Measurements from ENCODE around the gene GPX3.

The GPX3 gene

GRCh38 chr5:151056379-151057325 lies 36.3 kb downstream of the GPX3 start:
- 0 out of 2 replicates have a peak, but pooled peaks cover 2% of the 10 kb centered on the region for H3K36me3 ChIP-seq (ENCODE audit: control insufficient read depth, insufficient read depth, low read length)
- H3K9me3 ChIP-seq (ENCODE audit: control insufficient read depth, insufficient read depth, low read length) = no peaks in the 10 kb centered on the region
- no peaks in the 10 kb centered on the region for H3K4me1 ChIP-seq (ENCODE audit: control insufficient read depth, insufficient read depth, low read length)
- WGBS (ENCODE audit: insufficient coverage, insufficient read length) = 100% methylated on average over 1 of the region's 25 CpGs
- H3K27ac ChIP-seq (ENCODE audit: low read length) = no peak overlapping the region
- H3K4me3 ChIP-seq (ENCODE audit: low read length) = no peak overlapping the region
- no peaks in the 10 kb centered on the region for H3K27me3 ChIP-seq (ENCODE audit: control insufficient read depth, insufficient read depth, low read length)
- DNase-seq (ENCODE audit: low read depth, low spot score) = no peak

DNA sequence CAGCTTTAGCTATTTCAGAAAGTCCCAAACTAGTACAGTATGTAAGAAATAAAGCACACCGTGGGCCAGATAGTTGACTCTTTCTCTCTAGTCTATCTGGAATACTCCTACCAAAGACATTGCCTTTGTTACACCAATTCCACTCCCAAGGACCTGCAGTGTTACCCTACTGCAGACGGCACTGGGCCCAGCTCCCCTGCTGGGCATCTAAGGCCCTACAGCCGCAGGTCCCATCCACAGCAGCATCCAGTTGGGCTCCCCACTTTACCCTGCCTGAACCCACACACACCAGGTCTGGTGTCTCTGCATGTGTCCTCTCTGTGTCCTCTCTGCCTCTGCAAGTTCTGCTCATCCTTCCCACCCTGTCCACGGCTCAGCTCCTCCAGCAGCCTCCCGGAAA lies 37.9 kb downstream of the GPX3 start:
- no CpG with 5 or more reads among the region's 5 CpGs for WGBS (ENCODE audit: insufficient coverage, insufficient read length)
- H3K36me3 ChIP-seq (ENCODE audit: control insufficient read depth, insufficient read depth, low read length) = 0 out of 2 replicates have a peak, but pooled peaks cover 2% of the 10 kb centered on the region
- no peak for DNase-seq (ENCODE audit: low read depth, low spot score)
- H3K4me3 ChIP-seq (ENCODE audit: low read length) = no peak overlapping the region
- H3K27ac ChIP-seq (ENCODE audit: low read length) = no peak overlapping the region
- no peaks in the 10 kb centered on the region for H3K27me3 ChIP-seq (ENCODE audit: control insufficient read depth, insufficient read depth, low read length)
- no peaks in the 10 kb centered on the region for H3K9me3 ChIP-seq (ENCODE audit: control insufficient read depth, insufficient read depth, low read length)
- H3K4me1 ChIP-seq (ENCODE audit: control insufficient read depth, insufficient read depth, low read length) = no peaks in the 10 kb centered on the region

DNA sequence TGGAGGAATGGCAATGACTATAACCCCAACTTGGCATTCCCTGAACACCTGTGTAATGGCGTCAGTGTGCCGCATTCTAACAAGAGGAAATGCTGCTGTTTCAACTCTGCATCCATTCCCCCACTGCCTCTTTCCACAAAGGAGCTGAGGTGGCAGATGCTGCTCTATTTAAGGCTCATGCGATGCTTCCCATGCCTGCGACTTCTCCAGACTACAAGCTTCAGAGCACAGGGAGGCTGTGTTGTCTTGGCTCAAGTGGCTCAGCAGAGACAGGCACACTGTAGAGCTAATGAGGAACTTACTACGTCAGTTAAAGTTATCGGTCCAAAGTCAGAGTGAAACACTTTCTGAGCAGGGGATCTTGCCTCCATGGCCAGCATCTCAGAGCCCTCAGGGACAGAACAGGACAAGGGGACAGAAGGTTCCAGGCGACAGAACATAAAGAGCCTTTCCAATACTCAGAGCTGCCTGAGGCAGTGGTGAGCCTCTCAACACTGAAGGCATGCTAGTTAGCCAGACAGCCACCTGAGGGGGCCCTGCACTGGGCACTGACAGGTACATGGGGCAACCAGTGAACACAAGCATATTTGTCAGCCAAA lies 38.6 kb downstream of the GPX3 start:
- WGBS (ENCODE audit: insufficient coverage, insufficient read length) = no CpG with 5 or more reads among the region's 7 CpGs

DNA sequence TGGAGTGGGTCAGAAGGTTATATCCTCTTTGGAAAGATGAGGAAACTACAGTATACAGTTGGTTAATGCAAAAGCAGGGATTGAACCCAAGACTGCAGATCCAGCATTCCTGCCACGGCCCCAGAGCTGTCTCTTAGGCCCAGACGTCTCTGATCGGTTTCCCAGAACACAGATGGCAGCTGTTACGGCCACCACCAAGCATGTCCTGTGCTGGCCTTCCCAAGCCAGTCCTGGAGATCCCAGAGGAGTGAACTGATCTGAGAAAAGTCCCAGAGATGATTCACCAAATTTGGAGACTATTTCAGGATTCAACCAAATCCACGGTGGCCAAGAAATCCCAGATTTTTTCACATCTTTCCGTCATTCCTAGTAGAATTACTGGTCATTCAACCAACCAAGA lies 40.4 kb downstream of the GPX3 start:
- Histone ChIP-seq H3K4me1 (ENCODE audit: control insufficient read depth, insufficient read depth, low read length) (no peaks in the 10 kb centered on the region), H3K36me3 (ENCODE audit: control insufficient read depth, insufficient read depth, low read length) (no peaks in the 10 kb centered on the region), H3K27ac (ENCODE audit: low read length) (no peak overlapping the region)

More for the DNA sequence above, 38.6 kb downstream of the GPX3 start:
- H3K4me3 ChIP-seq (ENCODE audit: low read length) = no peak overlapping the region
- H3K36me3 ChIP-seq (ENCODE audit: control insufficient read depth, insufficient read depth, low read length) = 0 out of 2 replicates have a peak, but pooled peaks cover 2% of the 10 kb centered on the region
- H3K9me3 ChIP-seq (ENCODE audit: control insufficient read depth, insufficient read depth, low read length) = no peaks in the 10 kb centered on the region
- no peak for DNase-seq (ENCODE audit: low read depth, low spot score)
- no peak overlapping the region for H3K27ac ChIP-seq (ENCODE audit: low read length)
- H3K27me3 ChIP-seq (ENCODE audit: control insufficient read depth, insufficient read depth, low read length) = no peaks in the 10 kb centered on the region
- no peaks in the 10 kb centered on the region for H3K4me1 ChIP-seq (ENCODE audit: control insufficient read depth, insufficient read depth, low read length)

DNA sequence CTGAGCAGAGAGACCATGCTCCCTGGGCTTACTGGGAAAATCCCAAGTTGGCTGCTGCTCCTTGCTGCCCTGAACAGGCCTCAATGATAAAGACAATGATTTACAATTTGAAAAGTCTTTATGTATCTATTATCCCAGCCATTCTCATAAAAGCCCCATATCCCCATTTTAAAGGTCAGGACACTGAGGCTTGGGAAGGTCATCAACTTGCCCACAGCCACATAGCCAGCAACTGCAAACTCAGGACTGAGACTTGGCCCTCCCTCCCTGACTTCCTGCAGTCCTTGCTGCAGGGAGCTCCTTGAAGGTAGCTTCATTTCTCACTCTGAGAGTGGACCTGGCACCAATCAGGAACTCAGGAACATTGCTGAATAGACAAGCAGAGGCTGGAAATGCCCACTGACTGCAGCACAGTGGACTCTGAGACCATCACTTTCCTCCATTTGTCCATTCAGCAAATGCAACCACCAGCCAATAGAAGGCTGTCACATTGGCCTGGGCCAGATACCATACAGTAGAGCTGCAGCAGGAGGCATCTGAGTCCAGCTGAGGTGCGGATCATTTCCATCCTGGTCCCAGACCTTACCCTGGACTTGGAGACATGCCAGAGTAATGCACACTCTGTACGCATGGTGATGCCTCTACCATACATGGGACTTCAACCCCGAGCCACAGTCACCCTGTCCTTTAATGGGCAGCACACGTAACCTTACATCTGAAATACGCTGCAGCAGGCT lies 42.2 kb downstream of the GPX3 start:
- Histone ChIP-seq H3K27ac (ENCODE audit: low read length) (no peak overlapping the region), H3K4me1 (ENCODE audit: control insufficient read depth, insufficient read depth, low read length) (no peaks in the 10 kb centered on the region), H3K36me3 (ENCODE audit: control insufficient read depth, insufficient read depth, low read length) (no peaks in the 10 kb centered on the region), H3K27me3 (ENCODE audit: control insufficient read depth, insufficient read depth, low read length) (no peaks in the 10 kb centered on the region), H3K9me3 (ENCODE audit: control insufficient read depth, insufficient read depth, low read length) (no peaks in the 10 kb centered on the region), H3K4me3 (ENCODE audit: low read length) (no peak overlapping the region)
- no CpG with 5 or more reads among the region's 5 CpGs for WGBS (ENCODE audit: insufficient coverage, insufficient read length)
- DNase-seq (ENCODE audit: low read depth, low spot score) = no peak

More for the DNA sequence above, 40.4 kb downstream of the GPX3 start:
- no peak for DNase-seq (ENCODE audit: low read depth, low spot score)
- Histone ChIP-seq H3K27me3 (ENCODE audit: control insufficient read depth, insufficient read depth, low read length) (no peaks in the 10 kb centered on the region), H3K9me3 (ENCODE audit: control insufficient read depth, insufficient read depth, low read length) (no peaks in the 10 kb centered on the region), H3K4me3 (ENCODE audit: low read length) (no peak overlapping the region)
- WGBS (ENCODE audit: insufficient coverage, insufficient read length) = no CpG with 5 or more reads among the region's 6 CpGs

- Histone ChIP-seq H3K27ac (ENCODE audit: low read length) (no peak overlapping the region), H3K27me3 (ENCODE audit: control insufficient read depth, insufficient read depth, low read length) (no peaks in the 10 kb centered on the region), H3K4me3 (ENCODE audit: low read length) (no peak overlapping the region), H3K4me1 (ENCODE audit: control insufficient read depth, insufficient read depth, low read length) (no peaks in the 10 kb centered on the region), H3K36me3 (ENCODE audit: control insufficient read depth, insufficient read depth, low read length) (no peaks in the 10 kb centered on the region), H3K9me3 (ENCODE audit: control insufficient read depth, insufficient read depth, low read length) (no peaks in the 10 kb centered on the region)
- WGBS (ENCODE audit: insufficient coverage, insufficient read length) = no CpG with 5 or more reads among the region's 17 CpGs
- DNase-seq (ENCODE audit: low read depth, low spot score) = no peak
Measured at GRCh38 chr5:151063142-151063989, 43.0 kb downstream of the GPX3 start.

GRCh38 chr5:151064916-151065499 lies 44.6 kb downstream of the GPX3 start:
- Histone ChIP-seq H3K36me3 (ENCODE audit: control insufficient read depth, insufficient read depth, low read length) (no peaks in the 10 kb centered on the region), H3K27me3 (ENCODE audit: control insufficient read depth, insufficient read depth, low read length) (no peaks in the 10 kb centered on the region), H3K9me3 (ENCODE audit: control insufficient read depth, insufficient read depth, low read length) (no peaks in the 10 kb centered on the region), H3K4me3 (ENCODE audit: low read length) (no peak overlapping the region), H3K4me1 (ENCODE audit: control insufficient read depth, insufficient read depth, low read length) (no peaks in the 10 kb centered on the region), H3K27ac (ENCODE audit: low read length) (no peak overlapping the region)
- no CpG with 5 or more reads among the region's 12 CpGs for WGBS (ENCODE audit: insufficient coverage, insufficient read length)
- DNase-seq (ENCODE audit: low read depth, low spot score) = no peak

- Histone ChIP-seq H3K4me1 (ENCODE audit: control insufficient read depth, insufficient read depth, low read length) (no peaks in the 10 kb centered on the region), H3K27ac (ENCODE audit: low read length) (no peak overlapping the region), H3K36me3 (ENCODE audit: control insufficient read depth, insufficient read depth, low read length) (no peaks in the 10 kb centered on the region), H3K27me3 (ENCODE audit: control insufficient read depth, insufficient read depth, low read length) (no peaks in the 10 kb centered on the region), H3K9me3 (ENCODE audit: control insufficient read depth, insufficient read depth, low read length) (no peaks in the 10 kb centered on the region), H3K4me3 (ENCODE audit: low read length) (no peak overlapping the region)
- no CpG with 5 or more reads among the region's 1 CpG for WGBS (ENCODE audit: insufficient coverage, insufficient read length)
- no peak for DNase-seq (ENCODE audit: low read depth, low spot score)
Measured at GRCh38 chr5:151065609-151066008, 45.2 kb downstream of the GPX3 start.

DNA sequence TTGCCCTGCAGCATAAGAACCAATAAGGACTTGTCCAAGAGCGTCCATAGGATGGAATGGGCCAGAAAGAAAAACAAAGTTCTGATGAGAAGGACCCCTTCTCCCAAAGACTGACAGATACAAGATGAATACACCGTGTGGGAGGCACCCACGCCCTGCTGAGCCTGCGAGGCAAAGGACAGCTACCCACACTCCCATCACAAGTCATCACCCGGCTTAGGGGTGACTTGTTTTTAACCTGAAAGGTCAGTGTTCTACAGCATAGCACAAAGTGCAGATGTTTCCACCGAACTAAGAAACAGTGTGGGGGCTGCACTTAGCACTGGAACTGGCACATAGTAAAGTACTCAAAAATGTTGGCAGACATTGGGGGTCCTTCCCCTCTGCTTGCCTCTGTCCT lies 46.5 kb downstream of the GPX3 start:
- no CpG with 5 or more reads among the region's 6 CpGs for WGBS (ENCODE audit: insufficient coverage, insufficient read length)
- Histone ChIP-seq H3K9me3 (ENCODE audit: control insufficient read depth, insufficient read depth, low read length) (no peaks in the 10 kb centered on the region), H3K4me3 (ENCODE audit: low read length) (no peak overlapping the region), H3K4me1 (ENCODE audit: control insufficient read depth, insufficient read depth, low read length) (no peaks in the 10 kb centered on the region), H3K27ac (ENCODE audit: low read length) (no peak overlapping the region), H3K36me3 (ENCODE audit: control insufficient read depth, insufficient read depth, low read length) (no peaks in the 10 kb centered on the region), H3K27me3 (ENCODE audit: control insufficient read depth, insufficient read depth, low read length) (no peaks in the 10 kb centered on the region)
- no peak for DNase-seq (ENCODE audit: low read depth, low spot score)
